GM13977 (cell line): ENCODE data around the gene DCLK1.

Source experiments
- DNase-seq: peaks from one replicate; pipeline ENCODE4 v3.0.0; 2012; ENCODE audit warnings: low spot score
- in situ Hi-C: fragments of 300-500 bp; cut with MboI; formaldehyde crosslinking; loops from one replicate; pipeline ENCODE4 v1.12.0; 2022; ENCODE audit warnings: low sequenced_read_pairs, low pct_unique_long_range_greater_than_20kb, mixed read lengths, inconsistent platforms; ENCODE audit not compliant: unreplicated experiment
- TF ChIP-seq, protein P1 (sequence below): IDR thresholded peaks from 2 replicates; pipeline ENCODE4 v1.5.1; 2012; ENCODE audit warnings: mild to moderate bottlenecking, control low read depth; ENCODE audit not compliant: insufficient read depth; ENCODE audit errors: extremely low read depth, missing control alignments

DCLK1 gene

DNA sequence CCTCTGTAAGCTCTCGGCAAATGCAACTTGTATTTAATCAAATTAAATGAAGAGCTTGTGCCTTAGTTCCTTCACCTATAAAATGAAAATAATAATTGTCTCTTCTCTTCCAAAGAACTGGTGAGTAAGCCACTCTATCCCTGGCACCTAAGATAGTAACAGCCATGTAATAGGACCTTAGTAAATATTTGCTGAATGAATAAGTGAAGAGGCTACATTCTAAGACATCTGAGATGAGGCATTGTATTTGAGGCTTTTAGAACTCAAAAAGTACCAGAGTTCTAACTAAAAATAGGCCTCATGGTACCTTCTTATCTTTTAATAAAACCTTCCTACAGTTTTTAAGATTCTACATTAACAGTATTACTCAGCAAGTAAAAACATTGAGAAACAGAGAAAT is 17.3 kb upstream of the DCLK1 start:
- no peak for DNase-seq
- TF ChIP-seq, protein P1, sequence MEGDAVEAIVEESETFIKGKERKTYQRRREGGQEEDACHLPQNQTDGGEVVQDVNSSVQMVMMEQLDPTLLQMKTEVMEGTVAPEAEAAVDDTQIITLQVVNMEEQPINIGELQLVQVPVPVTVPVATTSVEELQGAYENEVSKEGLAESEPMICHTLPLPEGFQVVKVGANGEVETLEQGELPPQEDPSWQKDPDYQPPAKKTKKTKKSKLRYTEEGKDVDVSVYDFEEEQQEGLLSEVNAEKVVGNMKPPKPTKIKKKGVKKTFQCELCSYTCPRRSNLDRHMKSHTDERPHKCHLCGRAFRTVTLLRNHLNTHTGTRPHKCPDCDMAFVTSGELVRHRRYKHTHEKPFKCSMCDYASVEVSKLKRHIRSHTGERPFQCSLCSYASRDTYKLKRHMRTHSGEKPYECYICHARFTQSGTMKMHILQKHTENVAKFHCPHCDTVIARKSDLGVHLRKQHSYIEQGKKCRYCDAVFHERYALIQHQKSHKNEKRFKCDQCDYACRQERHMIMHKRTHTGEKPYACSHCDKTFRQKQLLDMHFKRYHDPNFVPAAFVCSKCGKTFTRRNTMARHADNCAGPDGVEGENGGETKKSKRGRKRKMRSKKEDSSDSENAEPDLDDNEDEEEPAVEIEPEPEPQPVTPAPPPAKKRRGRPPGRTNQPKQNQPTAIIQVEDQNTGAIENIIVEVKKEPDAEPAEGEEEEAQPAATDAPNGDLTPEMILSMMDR, result no peak
- in situ Hi-C loops, result no loop called here

DNA sequence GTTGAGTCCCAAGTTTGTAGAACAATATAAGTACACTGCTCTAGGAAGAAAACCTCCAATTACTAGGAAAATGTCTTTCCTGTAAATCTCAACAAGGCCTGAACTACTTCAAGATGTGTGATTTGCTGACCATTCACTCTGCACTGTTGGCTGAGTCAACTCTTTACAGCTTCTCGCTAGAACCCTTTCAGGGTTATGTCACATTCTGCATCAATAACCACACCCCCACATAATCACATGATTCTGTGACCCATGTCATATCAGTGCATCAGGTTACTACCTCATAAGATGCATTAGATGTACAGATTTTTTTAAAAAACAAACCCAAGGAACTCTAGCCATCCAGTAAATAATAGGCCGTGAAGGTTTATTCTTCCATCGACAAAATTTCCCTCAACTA is 16.1 kb upstream of the DCLK1 start:
- TF ChIP-seq, protein P1, result no peak
- no peak for DNase-seq
- in situ Hi-C loops, result no loop called here

DNA sequence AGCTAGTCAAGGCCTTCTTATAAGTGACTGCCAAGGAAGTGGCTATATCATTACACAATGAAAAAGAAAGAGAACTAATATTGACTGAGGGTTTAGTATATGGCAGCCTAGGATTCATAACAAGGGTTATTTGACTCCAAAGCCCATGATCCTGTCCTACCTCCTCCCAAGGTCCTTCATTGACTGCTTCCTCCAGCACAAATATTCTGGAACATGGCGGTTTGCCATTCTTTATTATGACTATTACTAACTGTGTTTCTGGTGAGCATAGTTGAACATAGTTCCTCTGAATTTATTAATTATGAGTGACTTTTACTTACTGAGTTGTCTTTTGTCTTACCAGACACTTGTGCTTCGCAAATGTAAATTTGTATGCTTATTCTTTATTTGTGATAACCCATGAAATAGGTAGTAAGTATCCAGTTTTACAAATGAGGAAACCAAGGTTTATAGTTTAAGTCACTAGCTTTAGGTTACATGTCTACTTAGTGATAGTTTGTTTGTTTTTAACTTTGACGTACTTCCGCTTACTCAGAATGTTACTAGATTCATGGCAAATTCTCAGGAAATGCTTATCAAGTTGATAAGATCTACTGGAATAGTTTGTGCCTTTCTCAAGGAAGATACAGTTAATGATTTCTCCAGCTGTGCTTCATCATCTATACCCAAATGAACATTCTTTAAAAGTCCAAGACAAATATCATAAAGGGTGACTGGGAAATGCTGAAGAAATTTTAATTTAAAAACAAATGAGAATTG is 15.5 kb upstream of the DCLK1 start:
- DNase-seq, result no peak
- in situ Hi-C loops, result no loop called here
- TF ChIP-seq, protein P1, result no peak

DNA sequence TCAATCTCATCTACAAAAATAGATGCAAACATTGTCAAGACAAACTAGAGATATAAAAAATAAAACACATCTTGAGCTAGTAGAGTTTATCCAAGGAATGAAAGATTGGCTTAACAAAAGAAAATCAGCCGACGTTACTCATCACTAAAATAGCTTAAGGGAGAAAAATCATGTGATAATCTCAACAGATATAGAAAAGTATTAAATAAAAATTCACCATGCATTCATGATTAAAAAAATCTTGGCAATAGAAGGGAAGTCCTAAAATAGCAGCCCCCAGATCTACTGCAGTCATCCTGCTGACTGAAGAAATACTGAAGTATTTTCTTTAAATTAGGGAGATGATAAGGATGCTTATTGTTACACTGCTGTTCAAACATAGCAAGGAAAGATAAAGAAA is 12.6 kb upstream of the DCLK1 start:
- no peak for DNase-seq
- in situ Hi-C loops, result no loop called here
- TF ChIP-seq, protein P1, result no peak

DNA sequence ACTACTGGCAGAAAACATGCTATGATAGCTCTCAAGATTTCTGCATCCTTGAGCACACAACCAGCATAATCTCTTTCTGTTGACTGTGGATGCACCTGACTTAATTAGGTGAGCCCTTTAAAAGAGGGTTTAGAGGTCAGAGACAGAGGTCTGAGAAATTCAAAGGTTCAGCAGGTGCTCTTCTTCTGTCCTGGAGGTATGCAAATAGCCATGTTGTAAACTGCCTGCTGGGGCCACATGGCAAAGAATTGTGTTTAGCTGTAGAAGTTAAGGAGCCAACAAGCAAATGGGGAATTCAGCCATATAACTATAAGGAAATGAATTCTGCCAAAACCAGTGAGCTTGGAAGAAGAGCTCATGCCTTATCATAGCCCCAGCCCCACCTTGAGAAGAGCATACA is 11.6 kb upstream of the DCLK1 start:
- TF ChIP-seq, protein P1, result no peak
- in situ Hi-C loops, result no loop called here
- DNase-seq, result no peak

DNA sequence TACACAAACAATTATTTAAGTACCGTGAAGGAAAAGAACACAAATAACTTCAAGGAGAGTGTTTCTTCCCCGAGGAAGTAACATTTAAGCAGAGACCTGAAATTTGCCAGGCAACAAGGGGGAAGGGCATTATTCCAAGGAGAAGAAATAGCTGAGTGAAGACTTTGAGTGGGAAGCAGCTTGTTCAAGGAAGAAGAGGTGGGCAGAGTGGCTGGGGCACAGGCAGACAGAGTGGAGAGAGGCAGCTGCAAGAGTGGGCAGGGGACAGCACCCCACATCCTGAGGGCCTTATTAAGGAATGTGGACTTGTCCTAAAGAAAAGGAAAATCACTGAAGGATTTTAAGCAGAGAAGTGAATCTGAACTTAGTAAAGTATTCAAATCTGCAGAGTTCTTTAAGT is 4.7 kb upstream of the DCLK1 start:
- TF ChIP-seq, protein P1, result no peak
- DNase-seq, result no peak
- in situ Hi-C loops, result no loop called here

DNA sequence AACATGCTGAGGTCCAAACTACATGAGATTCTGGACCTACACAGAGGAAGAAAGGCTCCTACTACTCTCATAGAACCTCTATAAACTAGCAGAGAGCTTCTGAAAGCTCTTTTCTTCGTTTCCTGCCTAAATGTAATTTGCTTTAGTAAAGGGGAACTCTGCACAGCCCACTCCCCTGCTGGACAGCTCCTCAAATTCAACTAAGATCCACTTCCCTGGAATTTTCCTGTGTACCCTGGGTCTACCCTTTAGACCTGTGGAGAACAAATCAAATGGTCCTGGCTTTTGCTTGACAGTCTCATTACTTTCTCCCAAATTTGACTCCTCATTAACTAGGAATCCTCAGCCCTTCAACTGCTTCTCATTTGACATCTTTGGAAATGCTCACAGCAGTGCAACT is 3.5 kb upstream of the DCLK1 start:
- in situ Hi-C loops, result no loop called here
- no peak for DNase-seq
- TF ChIP-seq, protein P1, result no peak
